ENCODE results near the gene BCAN.

DNA sequence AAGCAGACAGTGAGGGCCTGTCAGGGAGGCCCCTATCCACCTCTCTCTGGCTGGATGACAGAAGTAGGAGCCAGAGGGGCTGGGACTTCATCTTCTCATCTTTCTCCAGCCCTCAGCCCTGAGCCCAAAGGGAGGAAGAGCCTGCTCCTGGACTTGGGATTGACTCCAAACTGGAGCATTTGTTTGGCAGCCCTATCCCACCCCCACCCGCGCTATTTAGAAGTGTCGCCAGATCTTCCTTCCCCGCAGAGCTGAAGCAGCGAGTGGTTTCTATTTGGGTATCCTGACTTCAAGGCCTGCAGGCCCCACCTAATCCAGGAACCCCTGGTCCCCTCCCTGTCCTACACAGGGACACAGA, 25.7 kb downstream of the BCAN start:
- TF ChIP-seq ESRRA (CRISPR knock-in tag; IDR thresholded peaks at IDR 0.05; ENCODE audit: borderline replicate concordance), result no peak
- no peak for TF ChIP-seq ETV6 (CRISPR knock-in tag; IDR thresholded peaks at IDR 0.05)
- TF ChIP-seq, protein P1, sequence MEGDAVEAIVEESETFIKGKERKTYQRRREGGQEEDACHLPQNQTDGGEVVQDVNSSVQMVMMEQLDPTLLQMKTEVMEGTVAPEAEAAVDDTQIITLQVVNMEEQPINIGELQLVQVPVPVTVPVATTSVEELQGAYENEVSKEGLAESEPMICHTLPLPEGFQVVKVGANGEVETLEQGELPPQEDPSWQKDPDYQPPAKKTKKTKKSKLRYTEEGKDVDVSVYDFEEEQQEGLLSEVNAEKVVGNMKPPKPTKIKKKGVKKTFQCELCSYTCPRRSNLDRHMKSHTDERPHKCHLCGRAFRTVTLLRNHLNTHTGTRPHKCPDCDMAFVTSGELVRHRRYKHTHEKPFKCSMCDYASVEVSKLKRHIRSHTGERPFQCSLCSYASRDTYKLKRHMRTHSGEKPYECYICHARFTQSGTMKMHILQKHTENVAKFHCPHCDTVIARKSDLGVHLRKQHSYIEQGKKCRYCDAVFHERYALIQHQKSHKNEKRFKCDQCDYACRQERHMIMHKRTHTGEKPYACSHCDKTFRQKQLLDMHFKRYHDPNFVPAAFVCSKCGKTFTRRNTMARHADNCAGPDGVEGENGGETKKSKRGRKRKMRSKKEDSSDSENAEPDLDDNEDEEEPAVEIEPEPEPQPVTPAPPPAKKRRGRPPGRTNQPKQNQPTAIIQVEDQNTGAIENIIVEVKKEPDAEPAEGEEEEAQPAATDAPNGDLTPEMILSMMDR (IDR thresholded peaks at IDR 0.05), result no peak
- TF ChIP-seq, protein P2, sequence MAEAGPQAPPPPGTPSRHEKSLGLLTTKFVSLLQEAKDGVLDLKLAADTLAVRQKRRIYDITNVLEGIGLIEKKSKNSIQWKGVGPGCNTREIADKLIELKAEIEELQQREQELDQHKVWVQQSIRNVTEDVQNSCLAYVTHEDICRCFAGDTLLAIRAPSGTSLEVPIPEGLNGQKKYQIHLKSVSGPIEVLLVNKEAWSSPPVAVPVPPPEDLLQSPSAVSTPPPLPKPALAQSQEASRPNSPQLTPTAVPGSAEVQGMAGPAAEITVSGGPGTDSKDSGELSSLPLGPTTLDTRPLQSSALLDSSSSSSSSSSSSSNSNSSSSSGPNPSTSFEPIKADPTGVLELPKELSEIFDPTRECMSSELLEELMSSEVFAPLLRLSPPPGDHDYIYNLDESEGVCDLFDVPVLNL (CRISPR knock-in tag; IDR thresholded peaks at IDR 0.05; ENCODE audit: borderline replicate concordance, low read depth), result no peak
- no peak for TF ChIP-seq CREB1 (CRISPR knock-in tag; IDR thresholded peaks at IDR 0.05)
